Stimulated activated CD4-positive, alpha-beta T cell treated with anti-CD3 and anti-CD28 coated beads, Interleukin-4, amount 100 ng/mL, for 4 hours (primary cell): ENCODE measurements around the gene PRR33.
"Not testable (repeated sequence)": the region's sequence is repeated elsewhere in the genome, so short reads cannot be mapped to it uniquely, and the experiment has no call there.

Experiments used
- DNase-seq, 2 experiments: peaks; one replicate each; pipeline ENCODE4 v3.0.0-alpha.2; 2020

Gene PRR33

GRCh38 chr11:1891831-1892115, at the start of gene PRR33:
PRR33 (minus strand) TSS chr11:1891895; CDS start chr11:1890584, 1,311 bp downstream.
- no peak for DNase-seq

GRCh38 chr11:1939788-1940187, 48.1 kb upstream of the PRR33 start:
- DNase-seq = not testable (repeated sequence)

GRCh38 chr11:1939006-1939625, 47.4 kb upstream of the PRR33 start:
- DNase-seq = no peak

- no peak for DNase-seq
These were observed 46.8 kb upstream of the PRR33 start for GRCh38 chr11:1938343-1939005.

GRCh38 chr11:1937616-1938342, 46.1 kb upstream of the PRR33 start:
- DNase-seq = no peak

GRCh38 chr11:1936781-1937615, 45.3 kb upstream of the PRR33 start:
- DNase-seq = no peak

GRCh38 chr11:1936072-1936780, 44.5 kb upstream of the PRR33 start:
- no peak for DNase-seq

- no peak for DNase-seq
These were observed 43.7 kb upstream of the PRR33 start for GRCh38 chr11:1935156-1936071.

GRCh38 chr11:1934335-1935155, 42.9 kb upstream of the PRR33 start:
- no peak for DNase-seq

GRCh38 chr11:1933416-1934334, 42.0 kb upstream of the PRR33 start:
- DNase-seq = no peak

- no peak for DNase-seq
These were observed 41.0 kb upstream of the PRR33 start for GRCh38 chr11:1932681-1933080.

GRCh38 chr11:1932105-1932480, 40.4 kb upstream of the PRR33 start:
- DNase-seq = no peak

GRCh38 chr11:1931341-1932104, 39.8 kb upstream of the PRR33 start:
- DNase-seq = no peak

GRCh38 chr11:1930462-1930830, 38.8 kb upstream of the PRR33 start:
- DNase-seq = no peak

- no peak for DNase-seq
These were observed 38.1 kb upstream of the PRR33 start for GRCh38 chr11:1929621-1930461.

GRCh38 chr11:1928891-1929541, 37.3 kb upstream of the PRR33 start:
- no peak for DNase-seq

GRCh38 chr11:1928470-1928890, 36.8 kb upstream of the PRR33 start:
- DNase-seq = no peak
